HG03457 (cell line): ENCODE data around the gene PDE6B.

Experiments used
- ATAC-seq: cut with Tn5 transposase; IDR thresholded peaks from one replicate; pipeline ENCODE4 v1.9.1; 2021; ENCODE audit warnings: moderate number of reproducible peaks; ENCODE audit not compliant: unreplicated experiment

PDE6B gene

GRCh38 chr4:622071-622995 lies 3.0 kb upstream of the PDE6B start:
- no peak for ATAC-seq

DNA sequence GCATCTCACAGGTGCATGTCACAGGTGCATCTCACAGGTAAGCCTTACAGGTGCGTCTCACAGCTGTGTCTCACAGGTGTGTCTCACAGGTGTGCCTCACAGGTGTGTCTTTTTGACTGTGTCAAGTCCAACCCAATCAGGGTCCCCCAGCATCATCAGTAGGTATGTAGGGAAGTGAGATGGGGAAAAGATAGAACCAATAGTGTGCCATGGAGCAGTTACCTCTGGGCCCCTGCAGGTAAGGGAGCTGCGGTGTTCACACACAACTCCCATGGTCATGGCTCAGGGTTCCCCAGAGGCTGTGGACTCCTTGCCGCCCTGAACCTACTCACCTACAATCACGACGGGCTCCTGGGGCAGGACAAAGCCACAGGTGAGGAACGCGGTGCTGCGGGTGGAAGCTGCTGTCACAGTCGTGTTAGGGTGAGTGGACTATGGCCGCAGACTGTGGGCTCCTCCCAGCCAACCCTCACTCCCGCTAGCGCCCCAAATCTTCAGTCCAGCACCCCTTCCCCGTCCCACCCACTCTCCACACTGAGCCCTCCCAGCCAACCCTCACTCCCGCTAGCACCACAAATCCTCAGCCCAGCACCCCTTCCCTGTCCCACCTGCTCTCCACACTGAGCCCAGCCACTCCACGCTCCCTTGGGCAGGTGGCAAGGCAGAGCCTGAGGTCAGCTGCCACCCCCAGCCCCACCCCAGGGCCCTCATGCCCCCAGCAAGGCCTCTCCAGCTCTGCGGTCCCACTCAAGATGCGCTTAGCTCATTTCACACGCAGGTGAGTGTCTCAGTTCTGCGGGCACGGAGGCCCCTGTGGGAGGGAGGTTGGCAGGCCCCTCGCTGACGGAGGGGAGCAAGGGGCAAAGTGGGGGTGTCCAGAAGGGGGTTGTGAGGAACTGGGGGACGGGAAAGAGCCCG lies 2.1 kb upstream of the PDE6B start:
- no peak for ATAC-seq

DNA sequence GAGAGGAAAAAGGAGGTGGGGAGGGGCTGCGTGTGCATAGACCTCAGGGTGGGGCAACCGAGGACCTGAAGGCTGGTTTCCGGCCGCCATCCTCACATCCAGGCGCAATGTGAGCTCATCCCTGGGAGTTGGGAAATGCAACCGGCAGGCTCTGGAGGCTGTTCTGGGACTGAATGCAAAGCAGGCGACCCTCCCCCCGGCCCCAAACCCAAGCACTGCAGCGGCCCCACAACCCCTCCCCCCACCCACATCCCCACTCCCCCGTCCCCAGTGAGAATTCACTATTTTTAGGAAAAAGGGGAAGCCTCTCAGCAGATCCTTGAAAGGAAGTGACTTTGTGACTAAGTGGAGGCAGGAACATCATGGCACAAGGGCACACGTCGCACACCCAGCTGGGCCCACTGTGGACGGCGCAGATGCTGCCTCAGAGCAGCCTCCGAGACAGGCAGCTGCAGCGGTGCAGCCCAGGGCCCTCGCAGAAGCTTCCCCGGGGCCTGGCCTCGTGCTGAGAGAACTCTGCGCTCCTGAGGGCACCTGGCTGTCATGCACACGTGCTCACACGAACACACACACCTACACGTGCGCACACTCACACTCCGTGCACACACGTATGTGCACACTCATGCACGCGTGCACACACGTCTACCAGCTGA lies 1.3 kb upstream of the PDE6B start:
- ATAC-seq, result no peak

- no peak for ATAC-seq
These were observed 323 bp downstream of the PDE6B start for GRCh38 chr4:625631-626161.

- no peak for ATAC-seq
These were observed 1.1 kb downstream of the PDE6B start for GRCh38 chr4:626201-627091.

DNA sequence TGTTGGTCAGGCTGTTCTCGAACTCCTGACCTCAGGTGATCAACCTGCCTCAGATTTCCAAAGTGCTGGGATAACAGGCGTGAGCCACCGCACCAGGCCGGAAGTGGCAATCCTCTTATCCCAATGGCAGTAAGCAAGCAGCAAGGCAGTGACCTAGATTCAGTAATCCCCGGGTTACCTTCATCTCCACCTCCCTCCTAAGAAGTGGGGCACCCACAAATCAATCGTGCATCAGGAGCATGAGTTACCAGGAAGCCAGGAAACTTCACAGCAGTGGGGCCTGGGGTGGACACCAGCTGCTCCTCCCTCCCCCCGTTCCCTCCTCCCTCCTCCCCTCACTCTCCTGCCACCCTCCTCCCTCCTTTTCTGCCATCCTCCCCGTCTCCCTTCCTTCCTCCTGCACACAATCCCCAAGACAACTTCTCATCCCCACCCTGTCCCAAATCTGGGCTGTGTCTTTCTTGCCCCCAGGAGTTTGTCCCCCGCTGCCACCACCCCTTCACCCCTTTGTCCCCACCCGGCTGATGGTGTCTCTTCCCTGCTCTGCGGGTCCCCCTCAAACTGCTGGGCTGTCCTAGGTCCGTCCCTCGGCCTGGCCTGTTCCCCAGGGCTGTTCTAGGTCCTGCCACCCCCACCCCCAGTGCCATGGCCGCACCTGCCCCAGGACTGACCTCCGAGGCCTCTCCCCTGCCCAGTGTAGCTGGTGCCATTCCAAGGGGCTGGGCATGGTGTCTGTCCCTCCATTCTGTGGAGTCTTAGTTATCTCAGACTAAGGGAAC lies 2.2 kb downstream of the PDE6B start:
- no peak for ATAC-seq

DNA sequence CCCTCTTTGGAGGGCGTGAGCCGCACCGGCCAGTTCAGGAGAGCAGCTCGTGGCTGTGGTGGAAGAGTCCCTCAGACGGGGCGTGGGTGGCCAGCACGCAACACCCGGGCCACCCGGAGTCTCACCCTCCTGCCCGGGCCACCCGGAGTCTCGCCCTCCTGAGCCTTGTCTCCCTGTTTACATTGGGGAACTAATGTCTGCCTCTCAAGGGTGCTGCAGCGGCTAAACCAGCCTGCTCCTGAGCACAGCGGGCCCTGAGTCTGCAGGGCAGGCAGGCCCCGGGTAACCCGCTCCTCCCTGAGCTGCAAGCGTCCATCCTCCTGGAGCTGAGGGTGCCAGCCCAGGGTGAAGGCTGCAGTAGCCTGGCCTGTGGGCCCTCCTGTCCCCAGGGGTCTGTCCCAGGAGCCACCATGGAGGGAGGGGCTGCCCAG lies 3.0 kb downstream of the PDE6B start:
- no peak for ATAC-seq

DNA sequence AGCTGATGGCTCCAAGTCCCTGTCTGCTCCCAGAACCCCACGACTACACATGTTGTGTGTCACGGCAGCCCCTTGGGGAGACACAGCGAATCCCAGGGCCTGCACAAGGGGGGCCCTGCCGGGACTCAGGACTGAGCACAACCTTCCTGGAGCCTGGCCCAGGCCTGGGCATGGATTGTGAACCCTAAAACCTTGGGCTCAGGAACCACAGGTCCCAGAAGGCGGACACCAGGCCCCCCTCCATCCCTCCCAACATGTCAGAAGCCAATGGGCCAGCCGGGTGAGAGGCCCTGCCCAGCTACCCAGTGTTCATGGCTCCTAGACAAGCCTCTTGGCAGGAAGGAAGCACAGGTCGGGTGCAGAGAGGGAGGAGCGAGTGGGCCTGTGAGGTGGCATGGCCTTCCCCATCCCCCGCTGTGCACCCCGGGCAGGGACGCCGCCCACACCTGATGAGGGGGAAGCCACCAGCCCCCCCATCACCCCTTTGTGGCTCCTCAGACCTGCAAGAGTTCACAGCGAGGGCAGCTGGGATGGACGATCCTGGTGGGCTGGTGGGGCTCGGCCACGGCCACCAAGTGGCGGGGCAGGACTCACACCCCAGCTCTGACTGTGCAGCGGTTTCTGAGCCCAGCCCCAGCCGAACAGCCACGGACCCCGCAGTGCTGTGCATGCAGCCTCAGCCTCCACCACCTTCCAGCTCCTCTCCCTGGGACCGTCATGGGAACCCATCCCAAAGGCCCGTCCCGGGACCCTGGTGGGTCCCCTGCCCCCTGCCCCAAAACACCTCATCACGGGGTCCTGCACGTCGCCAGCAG lies 3.7 kb downstream of the PDE6B start:
- ATAC-seq, result no peak

GRCh38 chr4:629636-629914 lies 4.2 kb downstream of the PDE6B start:
- no peak for ATAC-seq

- ATAC-seq, result no peak
These were observed 4.7 kb downstream of the PDE6B start for GRCh38 chr4:629915-630641.

DNA sequence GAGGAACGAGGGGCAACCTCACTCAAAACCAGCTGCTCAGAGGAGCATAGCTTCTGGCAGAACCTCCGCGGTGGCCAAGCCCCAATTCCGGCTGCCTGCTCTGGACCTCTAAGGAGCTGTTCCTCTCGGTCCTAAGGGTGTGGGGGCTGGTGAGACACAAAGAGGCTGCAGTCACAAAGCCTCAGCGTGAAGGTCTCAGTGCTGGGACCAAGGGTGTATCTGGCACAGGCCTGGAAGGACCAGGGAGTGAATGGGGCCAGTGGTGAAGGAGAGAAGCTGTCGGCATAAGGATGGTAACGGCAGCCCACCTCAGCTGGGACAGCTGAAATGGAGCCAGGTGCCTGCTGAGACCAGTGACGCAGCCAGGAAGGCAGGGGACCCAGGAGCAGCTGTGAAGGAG lies 5.3 kb downstream of the PDE6B start:
- ATAC-seq, result no peak

DNA sequence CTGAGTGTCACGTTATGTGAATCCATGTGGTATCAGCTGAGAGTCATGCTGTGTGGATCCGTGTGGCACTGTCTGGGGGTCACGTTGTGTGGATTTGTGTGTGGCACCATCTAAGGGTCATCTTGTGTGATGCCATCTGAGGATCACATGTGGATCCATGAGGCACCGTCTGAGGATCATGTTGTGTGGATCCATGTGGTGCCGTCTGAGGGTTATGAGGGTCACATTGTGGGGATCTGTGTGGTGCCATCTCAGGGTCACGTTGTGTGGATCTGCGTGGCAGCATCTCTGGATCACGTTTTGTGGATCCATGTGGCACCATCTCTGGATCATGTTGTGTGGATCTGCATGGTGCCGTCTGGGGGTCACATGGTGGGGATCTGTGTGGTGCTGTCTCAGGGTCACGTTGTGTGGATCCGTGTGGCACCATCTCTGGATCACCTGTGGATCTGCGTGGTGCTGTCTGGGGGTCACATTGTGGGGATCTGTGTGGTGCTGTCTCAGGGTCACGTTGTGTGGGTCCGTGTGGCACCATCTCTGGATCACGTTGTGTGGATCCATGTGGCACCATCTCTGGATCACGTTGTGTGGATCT lies 6.9 kb downstream of the PDE6B start:
- ATAC-seq, result no peak

DNA sequence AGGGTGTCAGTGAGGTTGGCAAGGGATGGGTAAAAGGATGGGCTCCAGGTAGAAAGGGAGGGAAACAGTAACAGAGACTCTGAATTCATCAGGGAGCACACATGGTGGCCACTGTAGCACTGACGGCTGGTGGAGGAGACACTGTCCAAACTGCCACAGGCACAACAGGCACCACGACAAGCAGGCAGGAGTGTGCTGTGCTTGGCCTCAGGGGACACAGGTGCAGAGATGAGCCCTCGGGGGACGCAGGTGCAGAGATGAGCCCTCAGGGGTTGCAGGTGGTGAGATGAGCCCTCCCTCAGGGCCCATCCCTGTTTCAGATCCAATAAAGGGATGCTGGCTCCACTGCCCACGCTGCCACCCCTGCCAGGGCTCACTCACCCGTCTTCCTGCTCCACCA lies 7.6 kb downstream of the PDE6B start:
- no peak for ATAC-seq

DNA sequence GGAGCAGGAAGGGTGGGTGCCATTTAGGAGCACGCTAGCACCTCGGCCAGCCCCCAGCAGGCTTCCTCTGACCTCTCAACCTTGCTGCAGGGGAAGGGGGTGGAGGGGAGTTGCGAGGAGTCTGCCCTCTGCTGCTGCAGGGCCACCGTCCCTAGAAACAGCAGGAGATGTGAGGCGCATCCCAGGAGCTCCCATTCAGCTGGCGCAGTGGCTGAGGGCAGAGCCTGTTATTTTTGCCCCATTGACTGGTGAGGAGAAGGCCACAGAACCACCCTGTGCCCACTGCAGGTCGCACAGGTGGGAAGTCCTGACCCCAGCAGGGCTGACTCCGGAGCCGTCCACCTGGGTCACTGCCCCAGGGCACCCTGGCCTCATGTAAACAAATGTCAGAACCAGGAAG lies 8.0 kb downstream of the PDE6B start:
- no peak for ATAC-seq

GRCh38 chr4:633976-634598 lies 8.7 kb downstream of the PDE6B start:
- no peak for ATAC-seq

- no peak for ATAC-seq
These were observed 9.2 kb downstream of the PDE6B start for GRCh38 chr4:634599-634985.
